Uterus (tissue), 2 donors: ENCODE results near the gene NEMP2.

Experiments
- CTCF ChIP-seq, 4 experiments: fragments of 200-600 bp in 2 of 4; fragments of 450-650 bp in 2 of 4; sonication (generic) in 2 of 4; IDR thresholded peaks; one replicate each; pipeline ENCODE4 v1.5.1; 2016 to 2019; ENCODE audit warnings: antibody characterized with exemption in 4 of 4, mild to moderate bottlenecking in 2 of 4, moderate library complexity in 1 of 4
- POLR2A ChIP-seq, 2 donors: fragments of 450-650 bp; IDR thresholded peaks; one replicate each; pipeline ENCODE4 v1.6.1; 2016; ENCODE audit warnings: antibody characterized with exemption in 2 of 2, mild to moderate bottlenecking in 1 of 2, moderate library complexity in 1 of 2

GRCh38 chr2:190529486-190530247 lies 4.9 kb downstream of the NEMP2 start:
- TF ChIP-seq CTCF (IDR thresholded peaks at IDR 0.05) (no peak), POLR2A (IDR thresholded peaks at IDR 0.05) (no peak)
